ENCODE results near the gene WSB1.

GRCh38 chr17:27268394-27269085 lies 25.4 kb upstream of the WSB1 start:
- TF ChIP-seq CTCF (IDR thresholded peaks at IDR 0.05; ENCODE audit: borderline replicate concordance, extremely low read depth, low read length, poor library complexity, severe bottlenecking): no peak
- no peak for TF ChIP-seq EZH2 (IDR thresholded peaks at IDR 0.05; ENCODE audit: borderline replicate concordance, low read depth, low read length, severe bottlenecking)

Measured in DND-41 (cell line).